Astrocyte (in vitro differentiated cells and primary cell): ENCODE data around the gene GHRHR.

Source experiments
- CTCF ChIP-seq: IDR thresholded peaks from 2 replicates; pipeline ENCODE4 v1.5.1; 2011; ENCODE audit warnings: low read depth, mild to moderate bottlenecking, inconsistent platforms, low read length, moderate library complexity; ENCODE audit not compliant: insufficient read depth
- EZH2 ChIP-seq: IDR thresholded peaks from 2 replicates; pipeline ENCODE4 v1.6.1; 2012; ENCODE audit warnings: mild to moderate bottlenecking, low read length, inconsistent platforms; ENCODE audit not compliant: insufficient read depth

DNA sequence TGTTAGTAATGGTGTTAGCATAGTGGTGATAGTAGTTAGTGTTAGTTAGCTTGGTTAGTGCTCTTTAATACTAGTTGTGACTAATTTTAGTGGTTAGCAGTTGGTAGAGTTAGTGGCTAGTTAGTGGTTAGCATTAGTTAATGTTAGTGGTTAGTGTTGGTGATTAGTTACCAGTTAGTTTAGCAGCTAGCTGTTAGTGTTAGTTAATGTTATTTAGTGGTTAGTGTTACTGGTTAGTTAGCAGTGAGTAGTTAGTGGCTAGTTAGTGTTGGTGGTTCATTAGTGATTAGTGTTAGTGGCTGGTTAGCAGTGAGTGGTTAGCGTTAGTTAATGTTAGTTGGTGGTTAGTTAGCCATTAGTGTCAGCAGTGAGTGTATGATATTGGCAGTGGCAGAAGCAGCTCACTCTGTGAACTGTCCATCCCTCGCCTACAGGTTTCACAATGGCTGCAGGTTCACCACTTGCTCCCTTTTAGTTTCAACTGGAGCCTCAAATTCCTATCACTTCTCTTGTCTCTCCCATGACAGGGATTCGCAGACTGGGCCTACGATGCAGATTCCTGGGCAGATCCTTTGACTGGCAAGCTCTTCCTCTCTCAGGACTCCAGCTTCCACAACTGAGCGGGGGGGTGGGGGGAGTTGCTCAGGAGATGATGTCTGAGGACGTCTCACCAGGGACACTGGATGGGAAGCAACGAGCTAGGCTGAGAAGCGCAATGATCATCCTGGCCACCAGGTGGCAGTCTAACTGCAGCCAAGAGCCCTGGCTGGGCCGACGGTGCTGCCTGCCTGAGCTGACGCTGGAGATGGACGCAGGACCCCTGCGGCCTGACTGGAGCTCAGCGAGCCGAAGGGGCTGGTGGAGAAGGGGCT, 19.5 kb downstream of the GHRHR start:
- TF ChIP-seq CTCF (peak; percentile 75), EZH2 (no peak)
